HepG2 (cell line): Measurements from ENCODE around the gene EXOSC7. TPM values are rescaled to one million over a fixed set of nuclear protein-coding genes. Genes with fewer than 3 reads are reported as not detected.
A peak's percentile ranks its signal among the peaks of the same experiment; 100 is the strongest.

ENCODE experiments used
- CEBPZ ChIP-seq: IDR thresholded peaks from 2 replicates; pipeline ENCODE4 v1.6.1; 2012; ENCODE audit warnings: low read length, improper control_type of control experiment
- CHD4 ChIP-seq: fragments of 200-600 bp; sonication (generic); IDR thresholded peaks from 2 replicates; pipeline ENCODE4 v1.7.0; 2017; ENCODE audit warnings: mild to moderate bottlenecking, low read length, borderline replicate concordance
- CTCF ChIP-seq: sonication (generic); formaldehyde crosslinking; IDR thresholded peaks from 2 replicates; pipeline ENCODE4 v1.5.0; 2020; ENCODE audit warnings: mild to moderate bottlenecking, missing genetic modification reagents, moderate library complexity
- FOXM1 ChIP-seq: sonication (generic); formaldehyde crosslinking; IDR thresholded peaks from 2 replicates; pipeline ENCODE4 v1.5.0; 2020; ENCODE audit warnings: missing genetic modification reagents
- HIVEP1 ChIP-seq: sonication (generic); formaldehyde crosslinking; IDR thresholded peaks from 2 replicates; pipeline ENCODE4 v1.4.0; 2020; ENCODE audit warnings: mild to moderate bottlenecking, missing genetic modification reagents
- KAT7 ChIP-seq: IDR thresholded peaks from 2 replicates; pipeline ENCODE4 v1.6.1; 2018; ENCODE audit warnings: borderline replicate concordance, missing compliant biosample characterization
- MEIS1 ChIP-seq: sonication (generic); formaldehyde crosslinking; IDR thresholded peaks from 2 replicates; pipeline ENCODE4 v1.9.0; 2021; ENCODE audit warnings: mild to moderate bottlenecking, missing genetic modification reagents, moderate library complexity, borderline replicate concordance
- MTF2 ChIP-seq: sonication (generic); formaldehyde crosslinking; IDR thresholded peaks from 2 replicates; pipeline ENCODE4 v1.5.0; 2020; ENCODE audit warnings: missing genetic modification reagents, borderline replicate concordance
- MYPOP ChIP-seq: sonication (generic); formaldehyde crosslinking; IDR thresholded peaks from 2 replicates; pipeline ENCODE4 v1.8.1; 2023; ENCODE audit warnings: mild to moderate bottlenecking, moderate library complexity, missing genetic modification reagents
- NCOA2 ChIP-seq: sonication (generic); formaldehyde crosslinking; IDR thresholded peaks from 2 replicates; pipeline ENCODE4 v1.8.0; 2022; ENCODE audit warnings: inconsistent platforms
- PHF8 ChIP-seq: sonication (generic); formaldehyde crosslinking; IDR thresholded peaks from 2 replicates; pipeline ENCODE4 v1.5.0; 2020; ENCODE audit warnings: missing genetic modification reagents
- POGK ChIP-seq: sonication (generic); formaldehyde crosslinking; conservative IDR thresholded peaks from 2 replicates; pipeline ENCODE4 v1.8.0; 2022; ENCODE audit warnings: mild to moderate bottlenecking, moderate library complexity, missing genetic modification reagents
- TBL1XR1 ChIP-seq: fragments of 150-350 bp; IDR thresholded peaks from 2 replicates; pipeline ENCODE4 v1.6.1; 2014; ENCODE audit warnings: borderline replicate concordance, low read length; ENCODE audit not compliant: partially characterized antibody
- U2AF1 ChIP-seq: fragments of 200-400 bp; formaldehyde crosslinking; optimal IDR thresholded peaks from 2 replicates; pipeline ENCODE3; 2017; ENCODE audit warnings: mild to moderate bottlenecking, low read depth, low read length
- ZNF20 ChIP-seq: sonication (generic); formaldehyde crosslinking; IDR thresholded peaks from 2 replicates; pipeline ENCODE4 v1.4.0; 2020; ENCODE audit warnings: mild to moderate bottlenecking, moderate library complexity, missing genetic modification reagents
- ZNF205 ChIP-seq: IDR thresholded peaks from 2 replicates; pipeline ENCODE4 v1.6.1; 2018; ENCODE audit warnings: missing biosample characterization, missing genetic modification reagents
- ZNF343 ChIP-seq: sonication (generic); formaldehyde crosslinking; IDR thresholded peaks from 2 replicates; pipeline ENCODE4 v1.4.0; 2020; ENCODE audit warnings: mild to moderate bottlenecking, missing genetic modification reagents
- ZSCAN20 ChIP-seq: sonication (generic); formaldehyde crosslinking; IDR thresholded peaks from 2 replicates; pipeline ENCODE4 v1.4.0; 2020; ENCODE audit warnings: missing genetic modification reagents, mild to moderate bottlenecking, borderline replicate concordance
- polyA plus RNA-seq, 8 experiments: library from polyadenylated mRNA; depleted of rRNA in 3 of 8; stranded (reverse) in 7 of 8; unstranded in 1 of 8; fragments of >200 nt; fragmentation: Illumina TruSeq in 4 of 8; extraction: Trizol in 4 of 8; gene quantifications; 2 replicates each; pipeline versions ENCODE4 v1.2.1 to v1.2.3, GENCODE V29; 2011 to 2016; ENCODE audit warnings: low read depth in 4 of 8, missing spikeins in 1 of 8, mixed read lengths in 1 of 8; ENCODE audit not compliant: insufficient read depth in 1 of 8
- total RNA-seq, 5 experiments: library from RNA; depleted of rRNA; stranded (reverse); fragments of >200 nt; fragmentation: Illumina TruSeq; extraction: Trizol; gene quantifications; 2 replicates each; pipeline ENCODE4 v1.2.3, GENCODE V29; 2016; ENCODE audit warnings: low read depth in 1 of 5
- TF ChIP-seq, protein P1 (sequence below): sonication (generic); formaldehyde crosslinking; IDR thresholded peaks from 2 replicates; pipeline ENCODE4 v1.8.1; 2023; ENCODE audit warnings: mild to moderate bottlenecking, inconsistent platforms, moderate library complexity, missing genetic modification reagents, borderline replicate concordance

EXOSC7 gene
- total and polyA plus RNA-seq, 2 of the 13 experiments (the other 11 are each of a cell fraction or from before 2014, with no cell fraction given), result 68.3 to 74.7 TPM

- TF ChIP-seq CTCF (CRISPR knock-in tag), result no peak
- TF ChIP-seq CEBPZ, result no peak
- no peak for TF ChIP-seq MTF2
- TF ChIP-seq NCOA2 (CRISPR knock-in tag), result 0 out of 2 replicates have a peak, but pooled peaks have one; percentile 24
- TF ChIP-seq POGK, result no peak; the same call in 1 of the 2 replicates
- 0 out of 2 replicates have a peak, but pooled peaks have one; percentile 56 for TF ChIP-seq ZSCAN20 (CRISPR knock-in tag)
- TF ChIP-seq, protein P1, sequence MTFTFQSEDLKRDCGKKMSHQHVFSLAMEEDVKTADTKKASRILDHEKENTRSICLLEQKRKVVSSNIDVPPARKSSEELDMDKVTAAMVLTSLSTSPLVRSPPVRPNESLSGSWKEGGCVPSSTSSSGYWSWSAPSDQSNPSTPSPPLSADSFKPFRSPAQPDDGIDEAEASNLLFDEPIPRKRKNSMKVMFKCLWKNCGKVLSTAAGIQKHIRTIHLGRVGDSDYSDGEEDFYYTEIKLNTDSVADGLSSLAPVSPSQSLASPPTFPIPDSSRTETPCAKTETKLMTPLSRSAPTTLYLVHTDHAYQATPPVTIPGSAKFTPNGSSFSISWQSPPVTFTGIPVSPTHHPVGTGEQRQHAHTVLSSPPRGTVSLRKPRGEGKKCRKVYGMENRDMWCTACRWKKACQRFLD (CRISPR knock-in tag), result no peak
- 0 out of 2 replicates have a peak, but pooled peaks have one; percentile 27 for TF ChIP-seq HIVEP1 (CRISPR knock-in tag)
- peak; percentile 97 for TF ChIP-seq PHF8 (CRISPR knock-in tag)
- no peak for TF ChIP-seq ZNF343 (CRISPR knock-in tag)
- TF ChIP-seq MEIS1 (CRISPR knock-in tag), result no peak
- no peak for TF ChIP-seq CHD4
- no peak for TF ChIP-seq ZNF20
- TF ChIP-seq U2AF1, result no peak
- 0 out of 2 replicates have a peak, but pooled peaks have one; percentile 58 for TF ChIP-seq KAT7 (CRISPR knock-in tag)
- TF ChIP-seq TBL1XR1, result no peak
- no peak for TF ChIP-seq FOXM1 (CRISPR knock-in tag)
- TF ChIP-seq MYPOP (CRISPR knock-in tag), result peak; percentile 22; the same call in 1 of the 2 replicates
- 0 out of 2 replicates have a peak, but pooled peaks have one; percentile 53 for TF ChIP-seq ZNF205 (CRISPR knock-in tag)
Measured at GRCh38 chr3:44976002-44976815, at the start of gene EXOSC7, which contains the start of gene ZDHHC3 (continued).
